Mesothelial cell of epicardium (in vitro differentiated cells): Measurements from ENCODE around the gene EID1. TPM values are rescaled to one million over a fixed set of nuclear protein-coding genes. Genes with fewer than 3 reads are reported as not detected.

Experiments used
- DNase-seq, 2 experiments: peaks; one replicate each; pipeline ENCODE4 v3.0.0; 2021; ENCODE audit warnings: low spot score in 2 of 2; ENCODE audit not compliant: unreplicated experiment in 2 of 2
- H3K27ac Mint-ChIP-seq: 2 replicates; pipeline ENCODE4 v1.8.0; 2021; ENCODE audit warnings: mixed read lengths
- H3K27me3 Mint-ChIP-seq: 2 replicates; pipeline ENCODE4 v1.8.0; 2021; ENCODE audit warnings: low read depth, mixed read lengths
- H3K36me3 Mint-ChIP-seq: 2 replicates; pipeline ENCODE4 v1.8.0; 2021; ENCODE audit warnings: mixed read lengths
- H3K4me1 Mint-ChIP-seq: 2 replicates; pipeline ENCODE4 v1.8.0; 2021; ENCODE audit warnings: mixed read lengths
- H3K4me3 Mint-ChIP-seq: 2 replicates; pipeline ENCODE4 v1.8.0; 2021; ENCODE audit warnings: mild to moderate bottlenecking, moderate library complexity, mixed read lengths
- H3K9me3 Mint-ChIP-seq: 2 replicates; pipeline ENCODE4 v1.8.0; 2021; ENCODE audit warnings: mixed read lengths
- total RNA-seq: library from RNA; stranded (reverse); gene quantifications from 3 replicates; pipeline ENCODE4 v1.2.1, GENCODE V29; 2021
- TF ChIP-seq, protein P1 (sequence below): fragments of 200-600 bp; sonication (generic); IDR thresholded peaks from one replicate; pipeline ENCODE4 v1.5.0; 2021; ENCODE audit warnings: antibody characterized with exemption; ENCODE audit not compliant: unreplicated experiment

EID1 gene
- total RNA-seq, 1 donor from 2014 or later, result 139 TPM

- Mint-ChIP-seq H3K4me1 (peaks cover 17% of the 10 kb centered on the region), H3K36me3 (no peaks in the 10 kb centered on the region), H3K4me3 (no peak overlapping the region), H3K27me3 (no peaks in the 10 kb centered on the region), H3K27ac (no peak overlapping the region), H3K9me3 (no peaks in the 10 kb centered on the region)
- DNase-seq, result no peak
- TF ChIP-seq, protein P1, sequence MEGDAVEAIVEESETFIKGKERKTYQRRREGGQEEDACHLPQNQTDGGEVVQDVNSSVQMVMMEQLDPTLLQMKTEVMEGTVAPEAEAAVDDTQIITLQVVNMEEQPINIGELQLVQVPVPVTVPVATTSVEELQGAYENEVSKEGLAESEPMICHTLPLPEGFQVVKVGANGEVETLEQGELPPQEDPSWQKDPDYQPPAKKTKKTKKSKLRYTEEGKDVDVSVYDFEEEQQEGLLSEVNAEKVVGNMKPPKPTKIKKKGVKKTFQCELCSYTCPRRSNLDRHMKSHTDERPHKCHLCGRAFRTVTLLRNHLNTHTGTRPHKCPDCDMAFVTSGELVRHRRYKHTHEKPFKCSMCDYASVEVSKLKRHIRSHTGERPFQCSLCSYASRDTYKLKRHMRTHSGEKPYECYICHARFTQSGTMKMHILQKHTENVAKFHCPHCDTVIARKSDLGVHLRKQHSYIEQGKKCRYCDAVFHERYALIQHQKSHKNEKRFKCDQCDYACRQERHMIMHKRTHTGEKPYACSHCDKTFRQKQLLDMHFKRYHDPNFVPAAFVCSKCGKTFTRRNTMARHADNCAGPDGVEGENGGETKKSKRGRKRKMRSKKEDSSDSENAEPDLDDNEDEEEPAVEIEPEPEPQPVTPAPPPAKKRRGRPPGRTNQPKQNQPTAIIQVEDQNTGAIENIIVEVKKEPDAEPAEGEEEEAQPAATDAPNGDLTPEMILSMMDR, result no peak
Measured at GRCh38 chr15:48862705-48863104, 15.2 kb upstream of the EID1 start.

DNA sequence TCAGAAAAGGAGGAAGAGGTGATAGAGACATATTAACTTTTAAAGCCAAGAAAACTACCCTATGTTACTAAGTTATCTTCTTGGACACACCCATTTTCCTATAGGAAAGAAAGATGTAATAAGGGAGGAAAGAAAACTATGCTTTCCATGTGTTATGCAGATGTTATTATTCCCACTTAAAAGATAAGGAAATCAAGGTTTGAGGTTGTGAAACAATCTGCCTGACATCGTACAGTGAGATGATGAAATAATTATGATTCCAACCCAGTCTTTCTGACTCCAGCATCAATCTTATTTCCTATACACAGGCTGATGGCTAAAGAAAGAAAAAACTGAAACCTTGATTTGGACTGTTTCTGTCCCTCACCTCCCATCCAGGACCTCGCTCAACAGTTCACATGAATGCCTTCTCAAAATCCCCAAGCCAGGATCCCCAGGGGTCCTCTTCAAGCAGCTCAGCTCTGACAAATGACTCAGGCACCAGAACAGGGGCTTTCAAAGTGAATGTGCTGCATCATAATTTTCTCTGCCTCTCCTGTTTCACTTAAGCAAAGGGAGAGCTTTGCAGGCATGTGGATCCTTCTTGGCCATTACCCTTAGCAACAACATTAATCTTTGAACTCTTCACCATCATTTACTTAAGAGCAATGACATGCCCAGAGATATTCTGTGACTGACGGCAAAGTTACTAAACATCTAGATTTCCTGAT, 12.4 kb upstream of the EID1 start:
- TF ChIP-seq, protein P1, result no peak
- Mint-ChIP-seq H3K27ac (peak overlapping the region; percentile 47), H3K9me3 (no peaks in the 10 kb centered on the region), H3K4me1 (peaks cover 22% of the 10 kb centered on the region), H3K36me3 (no peaks in the 10 kb centered on the region), H3K4me3 (no peak overlapping the region), H3K27me3 (no peaks in the 10 kb centered on the region)
- no peak for DNase-seq

GRCh38 chr15:48866141-48866563, 11.8 kb upstream of the EID1 start:
- H3K27me3 Mint-ChIP-seq, result no peaks in the 10 kb centered on the region
- H3K9me3 Mint-ChIP-seq, result no peaks in the 10 kb centered on the region
- TF ChIP-seq, protein P1, result no peak
- H3K4me3 Mint-ChIP-seq, result no peak overlapping the region
- H3K4me1 Mint-ChIP-seq, result peaks cover 22% of the 10 kb centered on the region
- DNase-seq, result no peak
- H3K27ac Mint-ChIP-seq, result peak overlapping the region; percentile 13
- H3K36me3 Mint-ChIP-seq, result no peaks in the 10 kb centered on the region

GRCh38 chr15:48868023-48868422, 9.9 kb upstream of the EID1 start:
- DNase-seq, result no peak
- Mint-ChIP-seq H3K27ac (peak overlapping the region; percentile 3), H3K36me3 (no peaks in the 10 kb centered on the region), H3K4me1 (peaks cover 22% of the 10 kb centered on the region), H3K27me3 (peaks cover 13% of the 10 kb centered on the region), H3K9me3 (no peaks in the 10 kb centered on the region), H3K4me3 (no peak overlapping the region)
- TF ChIP-seq, protein P1, result no peak

DNA sequence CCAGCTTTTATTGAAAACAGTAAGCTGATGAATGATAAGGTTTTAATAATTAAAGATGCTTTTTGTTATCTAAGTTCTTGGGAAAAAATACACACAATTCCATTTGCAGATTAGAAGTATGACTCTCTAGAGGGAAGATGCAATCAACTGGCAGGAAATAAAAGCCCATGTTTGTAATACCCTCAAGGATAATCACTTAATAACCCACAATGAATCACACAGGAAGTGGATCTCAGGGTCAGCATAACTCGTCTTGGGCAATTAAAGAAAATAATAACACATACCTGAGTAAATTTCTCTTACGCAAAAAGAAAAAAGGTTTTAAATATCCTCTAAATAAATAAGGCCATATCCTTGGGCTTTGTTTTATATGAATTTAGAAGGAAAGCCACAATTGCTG, 9.4 kb upstream of the EID1 start:
- Mint-ChIP-seq H3K27ac (no peak overlapping the region), H3K4me1 (peaks cover 22% of the 10 kb centered on the region), H3K4me3 (no peak overlapping the region), H3K36me3 (no peaks in the 10 kb centered on the region), H3K27me3 (peaks cover 16% of the 10 kb centered on the region), H3K9me3 (no peaks in the 10 kb centered on the region)
- TF ChIP-seq, protein P1, result no peak
- no peak for DNase-seq
